Trophoblast cell (in vitro differentiated cells and primary cell): ENCODE data around the gene UBXN1.
"Not testable (repeated sequence)": the region's sequence is repeated elsewhere in the genome, so short reads cannot be mapped to it uniquely, and the experiment has no call there.

ENCODE experiments used
- DNase-seq, 2 donors: peaks; one replicate each; pipeline ENCODE4 v3.0.0-alpha.2; 2016
- H2AFZ ChIP-seq: 2 replicates; pipeline ENCODE4 v1.6.1; 2013; ENCODE audit warnings: low read length, moderate library complexity, mild to moderate bottlenecking; ENCODE audit not compliant: insufficient read depth, poor library complexity
- H2AK5ac ChIP-seq: 2 replicates; pipeline ENCODE4 v1.6.1; 2013; ENCODE audit warnings: mild to moderate bottlenecking, low read length
- H2BK120ac ChIP-seq: 2 replicates; pipeline ENCODE4 v1.6.1; 2013; ENCODE audit warnings: low read length, mild to moderate bottlenecking, moderate library complexity; ENCODE audit not compliant: insufficient read depth, poor library complexity
- H2BK12ac ChIP-seq: 2 replicates; pipeline ENCODE4 v1.6.1; 2013; ENCODE audit warnings: mild to moderate bottlenecking, low read length, moderate library complexity
- H2BK5ac ChIP-seq: 2 replicates; pipeline ENCODE4 v1.6.1; 2013; ENCODE audit warnings: low read length, low read depth, moderate library complexity, mild to moderate bottlenecking; ENCODE audit not compliant: poor library complexity
- H3K14ac ChIP-seq: 2 replicates; pipeline ENCODE4 v1.6.1; 2013; ENCODE audit warnings: mild to moderate bottlenecking, low read length
- H3K18ac ChIP-seq: 2 replicates; pipeline ENCODE4 v1.6.1; 2013; ENCODE audit warnings: mild to moderate bottlenecking, low read length
- H3K23ac ChIP-seq: 2 replicates; pipeline ENCODE4 v1.6.1; 2013; ENCODE audit warnings: low read length
- H3K27ac ChIP-seq: 2 replicates; pipeline ENCODE4 v1.5.1; 2013; ENCODE audit warnings: low read depth, mild to moderate bottlenecking, inconsistent platforms, low read length, moderate library complexity
- H3K27me3 ChIP-seq: 2 replicates; pipeline ENCODE4 v1.6.1; 2013; ENCODE audit warnings: inconsistent platforms, mild to moderate bottlenecking, low read length, moderate library complexity; ENCODE audit not compliant: insufficient read depth
- H3K36me3 ChIP-seq, 2 experiments: 1 replicate in 1 of 2; 2 replicates in 1 of 2; pipeline ENCODE4 v1.6.1; 2013; ENCODE audit warnings: low read length in 2 of 2, mild to moderate bottlenecking in 2 of 2, moderate library complexity in 1 of 2; ENCODE audit not compliant: insufficient read depth in 2 of 2, control insufficient read depth in 1 of 2
- H3K4ac ChIP-seq: 2 replicates; pipeline ENCODE4 v1.6.1; 2013; ENCODE audit warnings: low read depth, mild to moderate bottlenecking, low read length, moderate library complexity
- H3K4me1 ChIP-seq, 2 experiments: 1 replicate in 1 of 2; 2 replicates in 1 of 2; pipeline ENCODE4 v1.6.1; 2013; ENCODE audit warnings: low read length in 2 of 2, mild to moderate bottlenecking in 2 of 2, moderate library complexity in 1 of 2; ENCODE audit not compliant: insufficient read depth in 2 of 2, control insufficient read depth in 1 of 2
- H3K4me2 ChIP-seq: 2 replicates; pipeline ENCODE4 v1.6.1; 2013; ENCODE audit warnings: inconsistent platforms, mild to moderate bottlenecking, low read length, moderate library complexity
- H3K4me3 ChIP-seq: 2 replicates; pipeline ENCODE4 v1.5.1; 2013; ENCODE audit warnings: mild to moderate bottlenecking, low read depth, low read length, inconsistent platforms
- H3K79me1 ChIP-seq: one replicate; pipeline ENCODE4 v1.6.1; 2013; ENCODE audit warnings: low read length
- H3K79me2 ChIP-seq: 2 replicates; pipeline ENCODE4 v1.6.1; 2013; ENCODE audit warnings: low read length, mild to moderate bottlenecking; ENCODE audit not compliant: control insufficient read depth, insufficient read depth, poor library complexity
- H3K9ac ChIP-seq: 2 replicates; pipeline ENCODE4 v1.6.1; 2013; ENCODE audit warnings: mild to moderate bottlenecking, low read length
- H3K9me3 ChIP-seq: 2 replicates; pipeline ENCODE4 v1.6.1; 2013; ENCODE audit warnings: low read depth, mild to moderate bottlenecking, control low read depth, inconsistent platforms, low read length; ENCODE audit not compliant: insufficient read depth
- H4K12ac ChIP-seq: 2 replicates; pipeline ENCODE4 v1.6.1; 2013; ENCODE audit warnings: low read depth, mild to moderate bottlenecking, low read length, moderate library complexity
- H4K8ac ChIP-seq: 2 replicates; pipeline ENCODE4 v1.6.1; 2013; ENCODE audit warnings: low read depth, mild to moderate bottlenecking, low read length, moderate library complexity
- H4K91ac ChIP-seq: one replicate; pipeline ENCODE4 v1.6.1; 2013; ENCODE audit warnings: low read depth, mild to moderate bottlenecking, low read length, moderate library complexity
- WGBS: extraction: QIAGEN DNeasy Blood & Tissue Kit; methylation state at CpG from one replicate; pipeline ENCODE4 v1.1.7; 2013; ENCODE audit warnings: missing lambda C conversion rate; ENCODE audit not compliant: insufficient read length, insufficient coverage; ENCODE audit errors: extremely low coverage; 5-methylcytosine and 5-hydroxymethylcytosine counted together

The UBXN1 gene

GRCh38 chr11:62705413-62705812, 26.5 kb upstream of the UBXN1 start:
- Histone ChIP-seq H3K14ac (peak overlapping the region; percentile 46), H3K27me3 (no peaks in the 10 kb centered on the region), H3K18ac (peak overlapping the region; percentile 58), H3K36me3 (peaks cover 7 to 15% of the 10 kb centered on the region in 2 experiments), H2BK120ac (no peak overlapping the region), H3K4me2 (peak overlapping the region; percentile 63), H3K23ac (no peak overlapping the region), H3K79me1 (peaks cover 22% of the 10 kb centered on the region), H2BK5ac (no peak overlapping the region), H3K4me1 (peaks cover 25 to 30% of the 10 kb centered on the region in 2 experiments), H4K8ac (peak overlapping the region; percentile 38), H3K9me3 (no peaks in the 10 kb centered on the region), H3K4ac (peak overlapping the region; percentile 18), H3K4me3 (peak overlapping the region; percentile 85), H2AK5ac (peak overlapping the region; percentile 55), H3K9ac (peak overlapping the region; percentile 35), H3K27ac (peak overlapping the region; percentile 58), H2BK12ac (no peak overlapping the region), H2AFZ (peak overlapping the region; percentile 7), H3K79me2 (peaks cover 10% of the 10 kb centered on the region), H4K91ac (peak overlapping the region; percentile 1), H4K12ac (no peak overlapping the region)
- no peak for DNase-seq
- no CpG with 5 or more reads among the region's 7 CpGs for WGBS

GRCh38 chr11:62703921-62704320, 25.0 kb upstream of the UBXN1 start:
- H2BK5ac ChIP-seq, H2AFZ ChIP-seq, H2BK12ac ChIP-seq, H4K8ac ChIP-seq, H3K9me3 ChIP-seq, H3K27me3 ChIP-seq, H3K79me2 ChIP-seq, H2AK5ac ChIP-seq, H3K4me3 ChIP-seq, H3K4me2 ChIP-seq, DNase-seq, H3K18ac ChIP-seq, H2BK120ac ChIP-seq, H3K9ac ChIP-seq, H3K27ac ChIP-seq, H4K91ac ChIP-seq, H3K14ac ChIP-seq, H3K4ac ChIP-seq, H4K12ac ChIP-seq, H3K23ac ChIP-seq: not testable (repeated sequence)
- WGBS: no CpG with 5 or more reads among the region's 4 CpGs
- Histone ChIP-seq H3K79me1 (peaks cover 13% of the 10 kb centered on the region), H3K36me3 (peaks cover 9 to 14% of the 10 kb centered on the region in 2 experiments), H3K4me1 (peaks cover 23 to 25% of the 10 kb centered on the region in 2 experiments)

- no peaks in the 10 kb centered on the region for H3K27me3 ChIP-seq
- no peak overlapping the region for H3K27ac ChIP-seq
- no peak overlapping the region for H3K23ac ChIP-seq
- no peak overlapping the region for H2BK120ac ChIP-seq
- H3K14ac ChIP-seq: no peak overlapping the region
- peaks cover 9 to 14% of the 10 kb centered on the region in 2 experiments for H3K36me3 ChIP-seq
- H3K9me3 ChIP-seq: no peaks in the 10 kb centered on the region
- no peak overlapping the region for H3K4me2 ChIP-seq
- H4K91ac ChIP-seq: no peak overlapping the region
- H3K79me1 ChIP-seq: peaks cover 7% of the 10 kb centered on the region
- peaks cover 12% of the 10 kb centered on the region in 2 experiments for H3K4me1 ChIP-seq
- no peak overlapping the region for H2AFZ ChIP-seq
- H3K9ac ChIP-seq: no peak overlapping the region
- WGBS: no CpG with 5 or more reads among the region's 11 CpGs
- no peak overlapping the region for H3K4me3 ChIP-seq
- H4K8ac ChIP-seq: no peak overlapping the region
- no peak overlapping the region for H2AK5ac ChIP-seq
- H2BK12ac ChIP-seq: no peak overlapping the region
- no peak overlapping the region for H3K4ac ChIP-seq
- no peak overlapping the region for H3K18ac ChIP-seq
- H2BK5ac ChIP-seq: no peak overlapping the region
- H4K12ac ChIP-seq: no peak overlapping the region
- peaks cover 2% of the 10 kb centered on the region for H3K79me2 ChIP-seq
- peak; percentile 79 to 88 for DNase-seq
Observed at GRCh38 chr11:62702246-62702645, 23.4 kb upstream of the UBXN1 start.

GRCh38 chr11:62694455-62695167, 15.7 kb upstream of the UBXN1 start:
- Histone ChIP-seq H3K27me3 (no peaks in the 10 kb centered on the region), H2BK5ac (no peak overlapping the region), H3K18ac (no peak overlapping the region), H3K23ac (no peak overlapping the region), H4K8ac (no peak overlapping the region), H3K4me1 (no peaks in the 10 kb centered on the region), H3K4me2 (no peak overlapping the region), H3K79me1 (no peaks in the 10 kb centered on the region), H2AK5ac (no peak overlapping the region), H2BK12ac (no peak overlapping the region), H3K9me3 (no peaks in the 10 kb centered on the region), H3K27ac (no peak overlapping the region), H3K14ac (no peak overlapping the region), H3K4me3 (no peak overlapping the region), H2AFZ (no peak overlapping the region), H3K4ac (no peak overlapping the region), H3K36me3 (peaks cover 41 to 44% of the 10 kb centered on the region in 2 experiments), H3K79me2 (no peaks in the 10 kb centered on the region), H3K9ac (no peak overlapping the region), H4K91ac (no peak overlapping the region), H4K12ac (no peak overlapping the region), H2BK120ac (no peak overlapping the region)
- DNase-seq: peak; percentile 71 to 83
- no CpG with 5 or more reads among the region's 14 CpGs for WGBS
